ENCODE results near the gene SYNE2. TPM values are rescaled to one million over a fixed set of nuclear protein-coding genes. Genes with fewer than 3 reads are reported as not detected.

SYNE2 gene
- total and polyA plus RNA-seq, 4 donors = 26.9 to 208 (median 67.9) TPM

- no peaks in the 10 kb centered on the region for H3K27me3 ChIP-seq (ENCODE audit: control insufficient read depth in 3 of 3, insufficient read depth in 3 of 3, low read length in 2 of 3)
- H3K9me3 ChIP-seq (ENCODE audit: control insufficient read depth in 4 of 4, insufficient read depth in 3 of 4, low read length in 3 of 4) = no peaks in the 10 kb centered on the region
- no peak for DNase-seq
- peaks cover 0 to 14% (median 4%) of the 10 kb centered on the region in 5 donors for H3K4me1 ChIP-seq (ENCODE audit: control insufficient read depth in 5 of 5, insufficient read depth in 5 of 5, low read length in 5 of 5)
- TF ChIP-seq CTCF (IDR thresholded peaks at IDR 0.05; ENCODE audit: control extremely low read depth, extremely low read depth) = no peak
- peaks cover 0 to 6% (median 0%) of the 10 kb centered on the region in 4 donors for H3K36me3 ChIP-seq (ENCODE audit: control insufficient read depth in 4 of 4, insufficient read depth in 4 of 4, low read length in 4 of 4)
- no peak overlapping the region for H3K4me3 ChIP-seq
- ATAC-seq (ENCODE audit: insufficient read depth, low FRiP score) = no peak
- WGBS, 2 donors = 77 to 83% methylated on average over 7 of the region's 7 CpGs
- no peak overlapping the region for H3K9ac ChIP-seq (ENCODE audit: insufficient read depth in 1 of 2, low read length in 2 of 2)
- no peak overlapping the region for H3K27ac ChIP-seq (ENCODE audit: low read depth in 1 of 2, low read length in 1 of 2)
Observed at GRCh38 chr14:63910583-63911363, 58.0 kb downstream of the SYNE2 start.

- H3K36me3 ChIP-seq (ENCODE audit: control insufficient read depth in 4 of 4, insufficient read depth in 4 of 4, low read length in 4 of 4) = peaks cover 0 to 6% (median 0%) of the 10 kb centered on the region in 4 donors
- H3K4me3 ChIP-seq = no peak overlapping the region
- DNase-seq (no peak), ATAC-seq (ENCODE audit: insufficient read depth, low FRiP score) (no peak)
- H3K9ac ChIP-seq (ENCODE audit: insufficient read depth in 1 of 2, low read length in 2 of 2) = no peak overlapping the region
- no peak overlapping the region for H3K27ac ChIP-seq (ENCODE audit: low read depth in 1 of 2, low read length in 1 of 2)
- H3K4me1 ChIP-seq (ENCODE audit: control insufficient read depth in 5 of 5, insufficient read depth in 5 of 5, low read length in 5 of 5) = peaks cover 0 to 14% (median 4%) of the 10 kb centered on the region in 5 donors
- H3K27me3 ChIP-seq (ENCODE audit: control insufficient read depth in 3 of 3, insufficient read depth in 3 of 3, low read length in 2 of 3) = no peaks in the 10 kb centered on the region
- WGBS, 2 donors = 92 to 94% methylated on average over 1 of the region's 1 CpG
- TF ChIP-seq CTCF (IDR thresholded peaks at IDR 0.05; ENCODE audit: control extremely low read depth, extremely low read depth) = no peak
- H3K9me3 ChIP-seq (ENCODE audit: control insufficient read depth in 4 of 4, insufficient read depth in 3 of 4, low read length in 3 of 4) = no peaks in the 10 kb centered on the region
Observed at GRCh38 chr14:63911404-63911803, 58.6 kb downstream of the SYNE2 start.

DNA sequence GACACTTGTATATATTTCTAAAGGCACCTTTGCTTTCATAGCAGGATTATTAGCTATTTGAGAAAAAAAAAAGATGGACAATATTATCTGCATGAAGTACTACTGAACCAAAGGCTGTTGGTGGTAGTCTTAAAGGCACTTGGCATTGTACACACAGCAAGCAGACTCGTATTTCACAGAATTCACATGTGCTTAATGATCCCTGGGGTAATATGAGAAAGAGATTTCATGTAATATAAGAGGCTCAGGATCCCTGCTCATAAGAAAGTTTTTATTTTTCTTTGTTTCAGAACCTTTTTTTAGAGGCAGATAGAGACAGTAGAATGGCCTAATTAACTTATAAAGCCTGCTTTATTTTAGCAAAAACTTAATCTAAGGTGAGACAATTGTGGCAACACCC lies 59.5 kb downstream of the SYNE2 start:
- Histone ChIP-seq H3K9ac (ENCODE audit: insufficient read depth in 1 of 2, low read length in 2 of 2) (peak overlapping the region in 1 of 2 donors; percentile 37), H3K27me3 (ENCODE audit: control insufficient read depth in 3 of 3, insufficient read depth in 3 of 3, low read length in 2 of 3) (no peaks in the 10 kb centered on the region), H3K4me1 (ENCODE audit: control insufficient read depth in 5 of 5, insufficient read depth in 5 of 5, low read length in 5 of 5) (peaks cover 0 to 14% (median 4%) of the 10 kb centered on the region in 5 donors), H3K36me3 (ENCODE audit: control insufficient read depth in 4 of 4, insufficient read depth in 4 of 4, low read length in 4 of 4) (peaks cover 0 to 6% (median 0%) of the 10 kb centered on the region in 4 donors), H3K27ac (ENCODE audit: low read depth in 1 of 2, low read length in 1 of 2) (no peak overlapping the region), H3K4me3 (no peak overlapping the region), H3K9me3 (ENCODE audit: control insufficient read depth in 4 of 4, insufficient read depth in 3 of 4, low read length in 3 of 4) (no peaks in the 10 kb centered on the region)
- DNase-seq (no peak), ATAC-seq (ENCODE audit: insufficient read depth, low FRiP score) (no peak)
- WGBS, 2 donors = 88 to 94% methylated on average over 1 of the region's 1 CpG
- TF ChIP-seq CTCF (IDR thresholded peaks at IDR 0.05; ENCODE audit: control extremely low read depth, extremely low read depth) = no peak

Data from lung (tissue), 12 donors.